Neutrophil (primary cell): Measurements from ENCODE around the gene ENAH.
"Not testable (repeated sequence)": the region's sequence is repeated elsewhere in the genome, so short reads cannot be mapped to it uniquely, and the experiment has no call there.

Experiments
- H3K27ac ChIP-seq: fragments of 200-600 bp; sonication (generic); 2 replicates; pipeline ENCODE4 v1.5.1; 2016; ENCODE audit warnings: mild to moderate bottlenecking, moderate library complexity
- H3K27me3 ChIP-seq: fragments of 200-600 bp; sonication (generic); 2 replicates; pipeline ENCODE4 v1.6.0; 2016; ENCODE audit warnings: mild to moderate bottlenecking
- H3K36me3 ChIP-seq: fragments of 200-600 bp; sonication (generic); 2 replicates; pipeline ENCODE4 v1.5.1; 2017
- H3K4me1 ChIP-seq, 2 experiments: fragments of 200-600 bp in 1 of 2; sonication (generic) in 1 of 2; 1 replicate in 1 of 2; 2 replicates in 1 of 2; pipeline versions ENCODE4 v1.5.1 to v1.6.1; 2013 to 2016; ENCODE audit warnings: low read depth in 1 of 2, low read length in 1 of 2, mild to moderate bottlenecking in 1 of 2, moderate library complexity in 1 of 2; ENCODE audit not compliant: control insufficient read depth in 1 of 2, insufficient read depth in 1 of 2
- H3K4me3 ChIP-seq, 2 experiments: fragments of 200-600 bp in 1 of 2; sonication (generic) in 1 of 2; 1 replicate in 1 of 2; 2 replicates in 1 of 2; pipeline ENCODE4 v1.5.1; 2013 to 2016; ENCODE audit warnings: low read depth in 1 of 2, low read length in 1 of 2, mild to moderate bottlenecking in 1 of 2, moderate library complexity in 1 of 2
- H3K9me3 ChIP-seq: fragments of 200-600 bp; sonication (generic); 2 replicates; pipeline ENCODE4 v1.5.1; 2016
- CTCF ChIP-seq: fragments of 200-600 bp; sonication (generic); IDR thresholded peaks from 2 replicates; pipeline ENCODE4 v1.5.1; 2016; ENCODE audit warnings: antibody characterized with exemption

The ENAH gene

GRCh38 chr1:225660544-225660946 is 7.6 kb upstream of the ENAH start:
- Histone ChIP-seq H3K9me3 (no peaks in the 10 kb centered on the region), H3K4me3 (no peak overlapping the region), H3K27me3 (peaks cover 21% of the 10 kb centered on the region), H3K27ac (no peak overlapping the region), H3K4me1 (no peaks in the 10 kb centered on the region), H3K36me3 (no peaks in the 10 kb centered on the region)
- no peak for TF ChIP-seq CTCF

GRCh38 chr1:225658041-225658440 is 5.1 kb upstream of the ENAH start:
- Histone ChIP-seq H3K27ac (no peak overlapping the region), H3K36me3 (no peaks in the 10 kb centered on the region), H3K27me3 (peaks cover 46% of the 10 kb centered on the region), H3K4me1 (peaks cover 7 to 12% of the 10 kb centered on the region in 2 experiments), H3K4me3 (no peak overlapping the region), H3K9me3 (no peaks in the 10 kb centered on the region)
- no peak for TF ChIP-seq CTCF

GRCh38 chr1:225657462-225657989 is 4.6 kb upstream of the ENAH start:
- Histone ChIP-seq H3K27me3 (peaks cover 51% of the 10 kb centered on the region), H3K4me3 (no peak overlapping the region), H3K27ac (no peak overlapping the region), H3K4me1 (peaks cover 7 to 15% of the 10 kb centered on the region in 2 experiments), H3K9me3 (no peaks in the 10 kb centered on the region), H3K36me3 (no peaks in the 10 kb centered on the region)
- no peak for TF ChIP-seq CTCF

- H3K4me3 ChIP-seq, H3K9me3 ChIP-seq, H3K36me3 ChIP-seq, H3K27ac ChIP-seq: not testable (repeated sequence)
- Histone ChIP-seq H3K4me1 (peaks cover 14 to 22% of the 10 kb centered on the region in 2 experiments), H3K27me3 (peaks cover 64% of the 10 kb centered on the region)
Measured at GRCh38 chr1:225656259-225656655, 3.3 kb upstream of the ENAH start.

- no peak overlapping the region for H3K27ac ChIP-seq
- H3K36me3 ChIP-seq = no peaks in the 10 kb centered on the region
- no peak overlapping the region for H3K4me3 ChIP-seq
- H3K4me1 ChIP-seq = peaks cover 14 to 22% of the 10 kb centered on the region in 2 experiments
- TF ChIP-seq CTCF = no peak
- H3K27me3 ChIP-seq = peaks cover 70% of the 10 kb centered on the region
- H3K9me3 ChIP-seq = no peaks in the 10 kb centered on the region
Measured at GRCh38 chr1:225655509-225656258, 2.8 kb upstream of the ENAH start.

- no peak for TF ChIP-seq CTCF
- Histone ChIP-seq H3K4me1 (peaks cover 14 to 22% of the 10 kb centered on the region in 2 experiments), H3K9me3 (no peaks in the 10 kb centered on the region), H3K36me3 (no peaks in the 10 kb centered on the region), H3K27me3 (peaks cover 78% of the 10 kb centered on the region), H3K4me3 (no peak overlapping the region), H3K27ac (no peak overlapping the region)
Measured at GRCh38 chr1:225654688-225655508, 2.0 kb upstream of the ENAH start.
